ENCODE results near the gene ARHGAP4.
A peak's percentile ranks its signal among the peaks of the same experiment; 100 is the strongest.

The ARHGAP4 gene

DNA sequence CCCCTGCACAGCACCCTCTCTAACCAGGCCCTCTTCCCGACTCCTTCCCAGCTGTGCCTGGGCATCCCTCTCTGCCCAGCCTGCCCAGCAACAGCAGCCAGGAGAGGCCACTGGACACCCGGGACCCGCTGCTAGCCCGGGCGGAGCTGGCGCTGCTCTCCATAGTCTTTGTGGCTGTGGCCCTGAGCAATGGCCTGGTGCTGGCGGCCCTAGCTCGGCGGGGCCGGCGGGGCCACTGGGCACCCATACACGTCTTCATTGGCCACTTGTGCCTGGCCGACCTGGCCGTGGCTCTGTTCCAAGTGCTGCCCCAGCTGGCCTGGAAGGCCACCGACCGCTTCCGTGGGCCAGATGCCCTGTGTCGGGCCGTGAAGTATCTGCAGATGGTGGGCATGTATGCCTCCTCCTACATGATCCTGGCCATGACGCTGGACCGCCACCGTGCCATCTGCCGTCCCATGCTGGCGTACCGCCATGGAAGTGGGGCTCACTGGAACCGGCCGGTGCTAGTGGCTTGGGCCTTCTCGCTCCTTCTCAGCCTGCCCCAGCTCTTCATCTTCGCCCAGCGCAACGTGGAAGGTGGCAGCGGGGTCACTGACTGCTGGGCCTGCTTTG is 20.5 kb downstream of the ARHGAP4 start:
- no peak for DNase-seq

DNA sequence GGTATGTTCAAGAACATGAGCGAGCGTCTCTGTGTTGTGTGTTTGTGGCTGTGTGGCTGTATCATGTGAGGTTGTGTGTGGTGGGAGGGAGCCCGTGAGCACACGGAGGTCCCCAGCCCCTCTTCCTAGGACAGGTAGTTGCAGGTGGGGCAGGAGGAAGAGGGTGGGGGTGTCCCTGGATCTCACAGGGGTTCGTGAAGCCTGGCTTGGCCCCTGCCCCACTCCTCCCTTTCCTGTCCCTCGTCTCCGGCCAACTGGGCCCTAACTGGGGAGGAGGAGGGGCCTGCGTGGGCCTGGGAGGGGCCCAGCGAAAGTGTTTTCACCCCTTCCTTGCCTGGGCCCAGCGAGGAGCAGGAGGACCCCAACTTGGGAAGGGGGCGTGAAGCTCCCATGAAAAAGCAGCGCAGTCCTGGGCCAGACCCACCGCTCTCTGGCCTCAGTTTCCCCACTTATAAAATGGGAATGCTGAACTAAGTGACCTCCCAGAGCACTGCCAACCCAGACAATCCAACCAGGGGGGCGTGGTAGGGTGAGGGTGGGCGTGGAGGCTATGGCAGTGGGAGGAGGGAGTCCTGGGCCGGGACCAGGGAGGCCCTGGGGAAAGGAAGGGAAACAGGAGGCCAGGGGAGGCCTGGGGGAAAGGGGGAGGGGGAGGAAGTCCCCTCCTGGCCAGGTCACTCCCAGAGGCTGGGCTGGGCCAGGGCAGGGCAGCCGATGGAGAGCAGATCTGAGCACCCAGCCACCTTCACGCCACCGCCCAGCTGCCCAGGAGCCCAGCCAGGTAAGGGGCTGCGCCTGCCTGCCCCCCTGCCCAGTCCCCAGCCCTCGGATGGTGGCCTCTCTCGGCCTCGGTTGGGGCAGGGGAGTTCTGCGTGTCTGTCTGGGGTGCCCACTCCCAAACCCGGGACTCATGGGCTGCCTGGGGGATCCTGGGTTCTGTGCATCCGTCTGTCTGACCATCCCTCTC is 21.8 kb downstream of the ARHGAP4 start, which contains the start of gene AVPR2:
TSS of gene AVPR2 (plus strand) at position 683 of the 967 bp plus-strand sequence. CDS start 473 bp downstream, outside the sequence.
- DNase-seq, result no peak

DNA sequence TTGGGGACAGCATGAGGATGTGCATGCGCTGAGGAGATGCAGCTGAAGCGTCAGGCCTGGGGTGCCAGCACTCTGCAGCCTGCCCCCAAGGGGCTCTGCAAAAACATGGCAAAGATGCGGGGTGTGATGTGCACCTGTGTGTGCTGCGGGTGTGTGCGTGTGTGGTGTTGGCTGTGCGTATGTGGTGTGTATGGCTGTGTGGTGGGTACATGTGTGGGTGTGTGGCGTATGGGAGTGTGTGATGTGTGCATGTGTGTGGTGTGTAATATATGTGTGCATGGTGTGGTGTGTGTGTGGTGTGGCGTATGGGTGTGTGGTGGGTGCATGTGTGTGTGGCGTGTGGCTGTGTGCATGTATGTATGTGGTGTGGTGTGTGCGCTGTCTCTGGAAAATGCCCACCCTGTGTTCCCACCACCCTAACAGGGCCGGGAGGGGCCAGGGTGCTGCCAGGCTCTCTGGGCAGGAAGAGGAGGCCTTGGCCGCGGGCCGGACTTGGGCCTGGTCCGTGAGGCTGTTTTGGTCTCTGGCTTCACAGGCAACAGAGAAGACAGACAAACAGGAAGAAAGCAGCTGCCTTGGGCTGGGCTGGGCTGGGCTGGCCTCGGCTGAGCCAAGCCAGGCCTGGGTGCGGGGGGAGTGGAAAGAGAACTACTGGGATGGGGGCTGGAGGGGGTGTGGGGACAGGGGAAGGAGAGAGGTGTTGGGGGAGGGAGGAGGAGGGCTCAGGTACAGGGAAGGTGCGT is 22.7 kb downstream of the ARHGAP4 start:
- no peak for DNase-seq

DNA sequence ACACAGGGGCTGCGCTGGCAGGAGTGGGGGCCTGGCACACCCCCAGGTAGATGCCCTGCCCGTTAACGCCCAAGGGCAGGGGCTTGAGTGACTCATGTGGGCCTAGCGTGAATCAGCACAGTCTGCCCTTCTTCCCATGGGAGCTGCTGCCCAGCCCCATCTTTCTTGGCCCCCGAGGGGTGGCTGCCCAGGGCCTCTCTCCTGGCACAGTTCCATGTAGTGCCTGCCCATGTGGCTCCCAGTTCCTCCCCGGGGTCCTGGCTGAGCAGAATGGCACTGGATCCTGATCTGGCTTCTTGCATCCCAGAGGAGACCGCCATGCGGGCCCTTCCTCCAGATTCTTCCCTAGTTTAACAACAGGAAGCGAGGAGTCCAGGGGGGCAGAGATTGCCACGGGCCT is 23.7 kb downstream of the ARHGAP4 start:
- DNase-seq, result no peak

DNA sequence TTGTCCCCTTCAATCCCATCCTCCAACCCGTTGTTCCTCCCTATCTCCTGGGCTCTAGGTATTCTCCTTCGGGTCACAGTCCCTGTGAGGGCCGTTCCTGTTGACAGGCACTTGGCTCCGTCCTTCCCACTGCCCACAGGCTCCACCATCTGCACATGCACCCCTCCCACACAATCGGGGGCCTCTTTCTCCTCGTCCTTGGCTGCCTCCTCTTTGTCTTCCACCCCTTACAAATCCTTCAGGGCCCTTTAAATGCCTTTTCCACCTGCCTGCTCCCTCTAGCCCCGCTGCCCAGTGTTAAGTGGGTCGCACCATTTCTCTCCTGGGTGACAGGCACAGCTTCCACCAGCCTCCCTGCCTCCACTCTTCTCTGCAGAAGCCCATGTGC is 24.3 kb downstream of the ARHGAP4 start:
- DNase-seq, result no peak

DNA sequence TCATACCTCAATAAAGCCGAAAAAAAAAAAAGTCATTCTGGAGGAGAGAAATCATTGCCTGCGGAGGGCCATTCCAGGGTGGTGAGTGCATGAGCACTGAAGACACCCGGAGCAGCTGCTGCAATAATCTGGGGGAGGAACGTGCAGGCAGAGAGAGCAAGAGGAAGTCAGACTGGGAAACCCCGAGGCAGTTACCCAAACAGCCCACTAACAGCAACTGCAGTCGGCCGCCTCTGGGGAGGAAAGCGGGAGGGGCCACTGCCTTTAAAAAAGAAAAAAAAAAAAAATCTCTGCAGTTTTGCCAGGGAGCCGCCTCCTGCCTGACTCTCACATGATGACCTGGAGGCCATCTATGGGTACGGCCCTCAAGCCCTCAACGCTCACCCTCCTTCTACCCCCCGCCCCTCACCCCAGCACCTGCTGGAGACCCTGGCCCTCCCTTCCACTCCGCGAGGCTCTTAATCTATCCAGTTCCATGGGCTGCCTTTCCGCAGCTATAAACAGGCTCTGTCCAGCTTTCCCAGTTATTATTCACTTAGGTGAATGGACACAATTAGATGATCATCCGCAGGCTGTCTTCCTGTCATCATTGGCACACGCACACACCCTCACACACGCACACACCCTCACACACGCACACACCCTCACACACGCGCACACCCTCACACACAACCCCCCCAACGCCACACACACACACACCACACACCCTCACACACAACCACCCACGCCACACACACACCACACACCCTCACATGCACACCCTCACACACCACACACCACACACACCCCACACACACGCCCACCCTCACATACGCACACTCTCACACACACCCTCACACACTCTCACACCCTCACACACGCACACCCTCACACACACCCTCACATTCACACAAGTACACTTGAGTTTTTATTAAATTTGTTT is 25.0 kb downstream of the ARHGAP4 start:
- peak; percentile 16 to 79 (median 43) for DNase-seq

DNA sequence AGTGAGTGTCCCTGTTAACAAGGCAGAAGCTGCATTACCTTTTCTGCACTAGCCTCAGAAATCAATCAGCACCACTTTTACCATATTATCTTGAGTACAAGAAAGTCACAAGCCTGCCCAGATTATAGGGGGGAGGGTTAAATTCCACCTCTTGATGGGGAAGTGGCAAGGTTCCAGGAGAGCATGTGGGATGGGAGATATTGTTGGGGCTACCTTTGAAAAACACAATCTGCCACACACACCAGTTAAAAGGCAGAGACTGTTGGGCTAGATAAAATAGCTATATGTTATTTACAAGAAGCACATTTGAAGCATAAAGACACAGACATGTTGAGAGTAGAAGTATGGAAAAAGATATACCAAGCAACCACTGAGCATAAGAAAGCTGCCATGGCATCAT is 28.2 kb downstream of the ARHGAP4 start:
- DNase-seq, result no peak

DNA sequence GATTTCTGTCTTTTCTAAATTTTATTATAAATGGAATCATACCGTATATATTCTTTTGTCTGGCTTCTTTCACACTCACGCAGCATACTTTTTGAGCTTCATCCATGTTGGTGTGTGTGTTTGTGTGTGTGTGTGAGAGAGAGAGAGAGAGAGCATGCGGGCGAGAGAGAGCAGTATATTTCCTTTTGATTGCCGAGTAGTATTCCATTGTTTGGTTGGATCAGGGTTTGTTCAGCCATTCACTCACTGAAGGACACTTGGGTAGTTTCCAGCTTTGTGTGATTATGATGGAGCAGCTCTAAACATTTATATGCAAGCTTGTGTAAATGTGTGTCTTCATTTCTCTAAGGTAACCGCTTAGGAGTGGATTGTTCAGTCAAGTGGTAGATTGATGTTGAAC is 36.9 kb downstream of the ARHGAP4 start:
- DNase-seq, result no peak

DNA sequence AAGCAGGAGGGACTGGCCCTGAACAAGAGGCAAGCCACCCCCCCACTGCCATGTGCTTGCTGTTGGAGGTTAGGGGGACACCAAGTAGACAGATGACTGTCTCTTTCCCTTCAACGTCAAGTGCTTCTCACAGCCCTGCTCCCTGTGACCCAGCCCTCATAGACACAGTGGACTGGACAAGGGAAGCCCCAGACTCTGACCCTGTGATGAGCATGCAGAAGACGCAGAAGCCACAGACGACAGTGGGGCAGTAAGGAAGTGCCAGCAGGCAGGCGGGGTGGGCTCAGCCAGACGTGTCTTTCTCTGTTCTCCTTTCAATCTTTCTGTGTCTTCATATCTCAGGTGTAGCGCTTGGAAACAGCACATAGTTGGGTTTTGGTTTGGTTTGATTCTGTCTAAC is 37.7 kb downstream of the ARHGAP4 start:
- DNase-seq, result no peak

DNA sequence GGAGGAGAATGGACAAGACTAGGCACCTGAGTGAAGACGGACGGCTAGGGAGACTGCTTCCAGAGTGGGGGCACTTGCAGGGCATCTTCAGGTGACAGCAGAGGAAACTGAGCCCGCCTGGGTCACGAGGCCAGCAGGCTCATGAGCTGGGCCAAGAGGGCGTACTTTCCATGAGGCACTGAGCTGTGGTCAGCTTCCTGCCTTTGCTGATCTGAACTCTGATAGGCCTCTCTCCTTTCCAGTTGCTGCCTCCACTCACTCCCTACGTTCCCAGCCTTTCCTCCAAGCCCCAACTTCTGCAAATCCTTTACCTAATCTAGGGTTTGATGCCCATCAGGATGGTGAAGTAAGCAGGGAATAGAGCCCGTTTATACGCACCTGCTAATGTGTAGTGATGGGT is 38.7 kb downstream of the ARHGAP4 start:
- no peak for DNase-seq

DNA sequence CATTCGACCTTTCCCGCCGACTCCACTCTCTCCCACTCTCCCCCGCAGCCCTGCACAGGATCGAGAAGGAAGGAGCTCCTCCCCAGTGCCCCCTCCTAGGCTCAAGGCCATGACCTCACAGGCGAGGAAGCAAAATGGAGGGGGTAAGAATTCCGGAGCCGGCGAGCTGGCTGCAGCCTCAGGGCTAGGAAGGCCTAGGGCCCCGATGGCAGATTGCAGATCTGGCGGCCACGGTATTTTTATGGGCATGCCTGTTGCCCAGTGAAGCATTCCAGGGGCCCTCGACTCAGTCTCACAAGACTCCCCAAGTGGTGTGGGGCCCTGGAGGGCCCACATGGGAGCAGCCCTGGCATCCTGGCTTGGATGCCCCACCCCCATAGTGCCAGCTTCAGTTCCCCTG is 39.1 kb downstream of the ARHGAP4 start:
- DNase-seq, result no peak

DNA sequence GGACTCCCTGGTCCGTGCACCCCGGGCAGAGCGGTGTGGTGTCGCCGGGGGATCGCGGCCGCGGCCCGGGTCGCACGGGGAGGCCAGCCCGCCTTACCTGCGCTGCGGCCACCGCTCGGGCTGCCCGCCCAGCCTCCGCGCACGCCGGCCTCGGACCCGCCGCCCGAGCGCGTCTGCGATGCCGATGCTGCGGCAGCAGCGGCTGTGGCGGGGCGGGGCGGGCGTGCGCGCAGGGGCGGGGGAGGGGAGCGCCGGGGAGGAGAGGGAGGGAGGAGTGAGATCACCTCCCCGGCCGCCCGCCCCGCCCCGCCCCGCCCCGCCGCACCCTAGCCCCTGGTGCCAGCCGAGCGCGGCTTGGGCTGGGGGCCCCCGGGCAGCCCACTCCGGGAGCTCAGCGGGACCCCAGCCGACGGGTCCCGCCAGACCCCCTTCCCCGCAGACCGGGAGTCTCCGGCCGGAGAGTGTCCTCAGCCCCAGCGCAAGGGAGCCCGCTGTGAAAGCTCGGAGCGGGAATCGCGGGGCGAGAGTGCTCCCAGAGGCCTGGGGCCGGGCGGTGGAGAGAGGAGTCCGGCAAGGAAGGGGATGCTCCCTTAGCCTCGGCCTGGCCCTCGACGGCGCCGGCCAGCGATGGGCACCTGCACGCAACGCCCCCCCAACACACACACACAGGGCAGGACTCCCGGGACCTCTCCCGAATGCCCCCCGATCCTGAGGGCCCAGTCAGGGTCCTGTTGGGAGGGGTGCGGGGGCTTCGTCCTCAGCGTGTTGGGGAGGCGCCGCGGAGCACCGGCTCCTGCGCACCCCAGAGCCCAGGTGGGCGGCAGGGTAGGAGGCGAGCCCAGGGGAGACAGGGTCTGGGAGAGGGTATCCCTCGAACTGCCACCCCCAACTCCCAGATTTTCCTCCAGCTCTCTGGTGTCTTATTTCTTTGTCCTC is 39.8 kb downstream of the ARHGAP4 start, which contains the start of gene L1CAM:
TSS of gene L1CAM (minus strand) at position 206 of the 936 bp plus-strand sequence. CDS start 10,337 bp downstream, outside the sequence.
- DNase-seq, result peak in 1 of 5 donors; percentile 27

DNA sequence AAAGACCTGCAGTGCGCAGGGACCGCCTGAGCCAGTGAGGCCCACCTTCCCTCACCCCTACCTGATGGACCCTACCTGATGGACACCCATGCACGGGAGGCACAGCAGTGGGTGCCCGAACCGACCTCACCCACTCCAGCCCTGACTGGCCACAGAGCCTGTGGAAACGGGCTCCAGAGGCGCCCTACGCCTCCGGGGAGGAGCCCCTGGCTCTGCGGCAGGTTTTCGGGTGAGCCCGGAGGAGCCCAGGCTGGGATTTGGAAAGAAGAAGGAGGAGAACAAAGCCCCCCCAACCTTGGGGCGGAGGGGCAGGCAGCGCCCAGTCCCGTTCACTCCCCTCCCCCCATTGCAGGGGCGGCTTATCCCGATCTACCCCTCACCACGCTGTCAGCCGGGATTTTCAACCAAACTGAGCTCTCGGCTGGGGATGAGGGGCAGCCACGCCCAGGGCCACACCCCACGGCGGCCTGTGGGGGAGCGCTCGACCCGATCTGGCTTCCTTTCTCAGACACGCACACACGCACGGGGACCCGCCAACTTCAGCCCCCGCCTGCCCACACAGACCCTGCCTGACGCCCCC is 40.8 kb downstream of the ARHGAP4 start:
- no peak for DNase-seq

DNA sequence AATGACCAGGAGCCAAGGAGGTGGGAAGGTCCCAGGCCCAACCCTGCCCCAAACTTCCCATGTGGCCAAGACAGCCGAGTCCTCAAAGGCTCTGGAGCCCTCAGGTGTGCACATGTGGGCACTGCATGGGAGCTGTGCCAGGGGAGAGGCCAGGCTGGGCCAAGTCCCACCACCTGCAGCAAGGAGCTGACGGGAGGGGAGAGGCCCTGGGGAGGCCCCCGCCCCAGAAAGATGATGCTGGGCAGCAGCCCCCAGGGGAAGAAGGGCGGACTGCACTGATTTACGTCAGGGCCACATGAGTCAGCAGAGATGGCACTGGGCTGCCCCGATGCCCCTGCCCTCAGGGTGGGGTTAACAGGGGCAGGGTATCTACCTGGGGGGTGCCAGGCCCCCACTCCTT is 41.5 kb downstream of the ARHGAP4 start:
- no peak for DNase-seq

DNA sequence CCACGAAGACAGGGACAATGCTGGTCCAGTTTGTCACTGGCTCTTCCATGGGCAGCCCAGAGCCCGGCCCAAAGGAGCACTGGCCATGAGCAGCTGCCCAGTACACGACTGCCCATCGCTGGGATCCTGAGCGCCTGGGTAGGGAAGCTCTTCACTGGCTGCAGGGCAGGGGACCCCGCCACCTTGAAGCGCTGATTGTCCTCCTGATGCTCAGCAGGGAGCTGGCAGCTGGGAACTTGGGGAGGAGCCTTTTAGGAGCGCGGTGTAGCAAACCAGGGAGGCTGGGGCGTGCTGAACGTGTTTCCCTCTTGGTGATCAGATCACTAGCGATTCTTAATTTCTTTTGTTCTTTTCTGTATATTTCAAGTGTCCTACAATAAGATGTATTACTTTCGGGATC is 41.9 kb downstream of the ARHGAP4 start:
- DNase-seq, result no peak

DNA sequence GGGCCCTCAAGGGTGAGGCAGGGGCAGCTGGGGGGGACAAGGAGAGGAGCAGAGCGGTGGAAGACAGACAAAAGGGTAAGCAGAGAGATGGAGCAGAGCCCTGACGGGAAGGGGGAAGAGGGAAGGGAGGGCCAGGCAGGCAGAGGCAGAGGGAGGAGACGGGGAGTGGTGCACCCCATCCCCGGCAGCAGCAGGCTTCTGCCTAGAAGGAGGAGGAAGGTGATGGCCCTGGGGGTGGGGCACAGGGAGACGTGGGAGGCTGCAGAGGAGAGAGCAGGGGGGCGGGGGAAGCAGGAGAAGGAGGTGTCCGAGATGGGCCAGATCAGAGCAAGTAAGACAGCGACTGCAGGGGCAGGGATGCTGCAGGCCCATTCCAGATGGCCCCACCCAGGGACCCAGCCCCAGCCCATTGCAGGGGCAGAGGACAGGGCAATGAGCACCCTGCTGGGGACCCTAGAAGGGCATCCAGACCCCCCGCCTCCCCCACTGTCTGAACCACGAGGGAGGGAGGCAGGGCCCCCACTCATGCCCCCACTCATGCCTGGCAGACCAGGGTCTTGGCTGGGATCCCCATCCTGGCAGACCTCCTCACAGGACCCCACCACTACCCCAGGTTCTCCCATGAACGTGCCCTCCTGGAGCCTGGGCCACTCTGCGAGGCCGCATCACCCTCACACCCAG is 42.8 kb downstream of the ARHGAP4 start:
- DNase-seq, result no peak

DNA sequence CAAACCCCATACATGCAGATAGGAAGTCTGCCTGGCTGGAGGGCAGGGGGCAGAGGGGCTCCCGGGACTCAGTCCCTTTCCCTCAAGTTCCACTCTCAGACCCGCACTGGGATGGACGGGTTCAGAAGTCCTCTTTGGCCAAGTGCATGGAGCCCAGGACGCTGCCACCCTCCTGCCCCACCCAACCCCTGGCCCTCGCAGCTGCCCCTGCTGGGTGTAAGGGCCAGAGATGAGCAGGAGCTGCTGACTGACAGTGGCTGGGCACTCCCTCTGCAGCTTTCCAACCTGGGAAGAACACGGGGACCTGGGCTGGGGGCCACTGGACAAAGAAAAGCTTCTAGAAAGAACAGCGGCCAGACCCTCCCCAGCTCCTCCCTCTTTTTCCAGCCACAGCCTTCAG is 43.5 kb downstream of the ARHGAP4 start:
- no peak for DNase-seq

DNA sequence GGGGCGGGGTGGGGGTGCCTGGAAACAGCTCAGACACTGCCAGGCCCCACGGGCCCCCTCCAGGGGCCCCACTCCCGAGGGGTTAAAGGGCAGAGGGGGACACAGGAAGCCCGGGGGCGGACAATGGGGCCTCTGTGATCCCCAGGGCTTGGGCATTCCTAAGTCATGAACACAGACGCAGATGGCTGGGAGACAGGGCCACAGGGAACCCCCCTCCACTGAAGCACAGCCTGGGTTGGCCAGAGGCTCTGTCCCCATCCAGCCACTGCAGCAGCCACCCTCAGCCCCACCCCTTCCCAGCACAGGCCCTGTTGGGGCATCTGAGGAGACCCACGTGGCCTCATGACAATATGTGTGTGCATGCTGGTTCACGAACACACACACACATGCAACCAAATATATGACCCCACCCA is 44.0 kb downstream of the ARHGAP4 start:
- DNase-seq, result no peak

DNA sequence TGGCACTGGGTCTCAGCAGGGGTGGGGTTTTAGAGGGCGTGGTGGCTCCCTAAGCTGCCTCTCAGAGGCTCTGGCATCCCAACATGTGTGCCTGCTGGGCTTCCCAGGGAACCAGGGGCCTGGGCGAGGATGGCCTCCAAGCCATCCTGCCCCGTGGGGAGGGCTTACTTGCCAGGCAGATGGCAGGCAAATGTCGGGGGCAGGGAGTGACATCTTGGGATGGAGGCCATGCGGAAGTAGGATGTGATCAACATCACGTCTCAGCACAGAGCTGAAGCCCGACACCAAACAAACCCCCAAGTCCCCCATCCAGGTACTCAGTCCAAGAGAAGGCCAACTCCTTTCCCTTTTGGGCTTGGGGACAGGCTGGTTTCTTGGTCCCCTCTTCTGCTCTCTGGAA is 44.8 kb downstream of the ARHGAP4 start:
- no peak for DNase-seq

DNA sequence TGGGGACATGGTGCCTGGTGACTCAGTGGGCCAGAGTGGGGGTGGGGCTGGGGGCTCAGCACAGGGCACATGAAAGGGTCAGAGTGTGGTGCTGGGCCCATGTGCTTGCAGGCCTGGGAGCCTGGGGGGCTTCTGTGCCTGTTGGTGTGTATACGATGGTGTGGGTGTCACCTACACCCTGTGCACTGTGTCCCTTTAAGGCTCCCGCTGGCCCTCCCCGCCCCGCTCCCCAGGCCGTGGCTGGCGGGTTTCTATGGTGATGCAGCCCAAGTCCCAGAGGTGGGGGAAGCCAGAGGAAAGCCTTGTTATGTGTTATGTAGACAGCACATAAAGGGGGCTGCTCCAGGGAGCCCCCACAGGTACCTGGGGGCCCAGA is 45.6 kb downstream of the ARHGAP4 start:
- DNase-seq, result no peak
